GM19025 (cell line): Measurements from ENCODE around the gene TRIM41.

ENCODE experiments used
- ATAC-seq: cut with Tn5 transposase; IDR thresholded peaks from one replicate; pipeline ENCODE4 v1.9.1; 2021; ENCODE audit warnings: mild to moderate bottlenecking, low read depth, moderate library complexity; ENCODE audit not compliant: unreplicated experiment

Gene TRIM41

GRCh38 chr5:181229996-181230395 is 6.9 kb downstream of the TRIM41 start:
- no peak for ATAC-seq

DNA sequence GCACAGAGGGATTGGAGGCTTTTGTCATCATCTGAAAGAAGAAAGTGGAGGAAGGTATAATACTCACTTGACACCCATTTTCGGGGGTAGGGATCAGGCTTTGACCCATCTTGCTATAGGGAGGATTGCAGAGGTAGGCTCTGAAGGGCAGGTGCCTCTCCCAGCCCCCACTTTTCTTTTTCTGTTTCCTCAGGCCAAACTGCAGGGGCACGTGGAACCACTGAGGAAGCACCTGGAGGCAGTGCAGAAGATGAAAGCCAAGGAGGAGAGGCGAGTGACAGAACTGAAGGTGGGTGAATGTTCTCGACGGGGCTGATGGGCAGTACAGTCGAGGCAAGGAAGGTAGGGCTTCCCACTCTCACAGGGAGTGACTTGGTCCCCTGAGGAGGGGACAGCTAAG is 7.5 kb downstream of the TRIM41 start:
- ATAC-seq: no peak

- no peak for ATAC-seq
Observed at GRCh38 chr5:181231432-181231831, 8.4 kb downstream of the TRIM41 start.

GRCh38 chr5:181232593-181232992 is 9.5 kb downstream of the TRIM41 start:
- no peak for ATAC-seq

DNA sequence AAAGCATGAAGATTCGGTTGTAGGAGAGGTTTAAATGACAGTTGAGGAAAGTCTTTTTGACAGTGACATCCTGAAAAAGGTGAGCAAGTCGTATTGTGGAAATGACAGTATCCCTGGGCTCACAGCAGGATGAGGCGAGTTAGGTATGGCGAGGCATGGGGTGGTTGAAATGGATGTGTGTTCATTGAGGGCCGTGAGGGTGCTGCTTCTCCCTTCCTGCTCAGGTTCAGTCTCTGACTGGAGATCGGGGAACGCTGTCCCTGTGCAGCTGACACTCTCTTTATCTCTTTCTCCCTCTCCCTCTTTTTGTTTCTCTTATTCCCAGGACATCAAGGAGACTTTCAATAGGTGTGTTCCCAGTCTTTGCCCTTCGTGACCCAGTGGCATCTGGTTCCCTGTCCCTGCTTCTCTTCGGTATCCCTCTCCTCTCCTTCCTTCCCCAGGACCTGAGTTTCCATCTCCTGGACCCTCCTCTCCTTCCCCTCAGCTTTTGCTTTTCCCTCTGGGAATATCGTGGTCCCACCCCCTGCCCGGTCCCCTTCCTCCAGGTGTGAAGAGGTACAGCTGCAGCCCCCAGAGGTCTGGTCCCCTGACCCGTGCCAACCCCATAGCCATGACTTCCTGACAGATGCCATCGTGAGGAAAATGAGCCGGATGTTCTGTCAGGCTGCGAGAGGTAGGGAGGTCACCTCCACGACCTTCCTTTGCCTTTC is 10.2 kb downstream of the TRIM41 start:
- no peak for ATAC-seq

GRCh38 chr5:181233801-181234454 is 10.8 kb downstream of the TRIM41 start:
- no peak for ATAC-seq

DNA sequence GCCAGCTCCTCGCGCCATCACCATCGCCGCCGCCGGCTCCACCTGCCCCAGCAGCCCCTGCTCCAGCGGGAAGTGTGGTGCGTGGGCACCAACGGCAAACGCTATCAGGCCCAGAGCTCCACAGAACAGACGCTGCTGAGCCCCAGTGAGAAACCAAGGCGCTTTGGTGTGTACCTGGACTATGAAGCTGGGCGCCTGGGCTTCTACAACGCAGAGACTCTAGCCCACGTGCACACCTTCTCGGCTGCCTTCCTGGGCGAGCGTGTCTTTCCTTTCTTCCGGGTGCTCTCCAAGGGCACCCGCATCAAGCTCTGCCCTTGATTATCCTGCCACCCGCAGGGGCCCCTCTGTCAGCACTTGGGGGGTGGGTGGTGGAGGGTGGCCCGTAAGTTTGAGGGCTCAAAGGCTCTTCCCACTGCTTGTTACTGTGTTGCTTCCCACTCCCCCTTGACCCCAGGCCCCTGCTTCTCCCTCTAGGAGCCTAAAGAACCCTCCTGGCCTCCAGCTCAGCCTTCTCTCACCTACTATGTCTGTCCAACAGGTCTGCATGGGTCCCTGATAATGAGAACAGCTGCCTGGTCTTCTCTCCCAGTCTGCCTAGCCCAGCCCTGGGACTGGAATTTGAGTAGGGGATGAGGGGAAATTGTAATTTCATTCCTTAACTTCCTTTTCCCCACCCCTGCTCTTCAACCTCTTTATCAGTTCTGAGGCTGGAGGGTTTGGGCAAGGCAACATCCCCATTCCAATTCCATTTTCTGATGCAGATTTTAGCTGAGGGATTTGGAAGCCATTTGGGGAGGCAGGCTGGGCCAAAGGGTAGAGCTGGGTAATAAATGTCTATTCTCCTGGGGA is 11.6 kb downstream of the TRIM41 start:
- ATAC-seq: no peak

DNA sequence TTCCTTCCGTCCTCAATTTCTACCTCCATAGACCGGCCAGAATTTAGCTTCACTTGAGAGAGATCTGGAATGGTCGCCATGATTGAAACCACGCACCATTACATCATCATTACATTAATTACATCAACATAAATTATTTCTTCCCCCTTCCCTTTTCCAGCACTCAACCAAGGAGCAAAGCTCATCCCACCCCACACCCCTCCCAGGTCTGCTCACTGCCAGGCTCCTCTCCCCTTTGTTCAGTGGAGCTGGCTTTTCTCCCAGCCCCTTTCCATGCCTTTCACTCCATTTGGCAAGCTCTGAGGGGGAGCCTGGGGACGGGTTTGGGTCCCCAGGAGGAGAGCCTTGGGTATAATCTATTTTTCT is 12.2 kb downstream of the TRIM41 start:
- ATAC-seq: no peak

GRCh38 chr5:181235689-181236366 is 12.7 kb downstream of the TRIM41 start:
- ATAC-seq: no peak

GRCh38 chr5:181236471-181236870 is 13.4 kb downstream of the TRIM41 start:
- ATAC-seq: no peak

DNA sequence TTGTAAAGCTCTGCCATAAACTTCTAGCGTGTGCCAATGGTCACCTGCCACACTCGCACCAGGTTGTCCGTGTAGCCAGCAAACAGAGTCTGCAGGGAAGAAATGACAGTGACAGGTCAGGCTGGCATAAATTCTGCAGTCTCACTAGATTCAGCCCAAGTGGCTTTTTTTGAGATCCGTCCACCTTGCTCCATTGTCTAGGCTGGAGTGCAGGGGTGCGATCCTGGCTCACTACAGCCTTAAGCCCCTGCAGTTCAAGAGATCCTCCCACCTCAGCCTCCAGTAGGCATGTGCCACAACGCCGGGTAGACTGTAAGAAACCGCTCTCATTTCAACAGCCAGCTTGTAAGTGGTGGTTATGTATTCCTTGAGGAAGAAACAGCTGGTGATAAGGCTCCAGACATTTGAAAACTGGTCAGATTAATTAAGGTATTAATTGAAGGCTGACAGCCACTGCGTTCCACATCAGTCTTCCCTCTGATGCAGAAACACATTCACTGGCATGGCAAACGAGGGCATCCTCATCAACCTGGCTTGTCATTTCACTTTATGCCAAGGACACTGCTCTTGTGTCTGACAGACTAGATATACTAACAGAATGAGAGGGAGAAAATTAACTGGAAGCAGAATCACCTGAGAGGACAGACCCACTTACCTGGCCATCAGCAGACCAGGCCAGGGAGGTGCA is 14.0 kb downstream of the TRIM41 start:
- no peak for ATAC-seq

DNA sequence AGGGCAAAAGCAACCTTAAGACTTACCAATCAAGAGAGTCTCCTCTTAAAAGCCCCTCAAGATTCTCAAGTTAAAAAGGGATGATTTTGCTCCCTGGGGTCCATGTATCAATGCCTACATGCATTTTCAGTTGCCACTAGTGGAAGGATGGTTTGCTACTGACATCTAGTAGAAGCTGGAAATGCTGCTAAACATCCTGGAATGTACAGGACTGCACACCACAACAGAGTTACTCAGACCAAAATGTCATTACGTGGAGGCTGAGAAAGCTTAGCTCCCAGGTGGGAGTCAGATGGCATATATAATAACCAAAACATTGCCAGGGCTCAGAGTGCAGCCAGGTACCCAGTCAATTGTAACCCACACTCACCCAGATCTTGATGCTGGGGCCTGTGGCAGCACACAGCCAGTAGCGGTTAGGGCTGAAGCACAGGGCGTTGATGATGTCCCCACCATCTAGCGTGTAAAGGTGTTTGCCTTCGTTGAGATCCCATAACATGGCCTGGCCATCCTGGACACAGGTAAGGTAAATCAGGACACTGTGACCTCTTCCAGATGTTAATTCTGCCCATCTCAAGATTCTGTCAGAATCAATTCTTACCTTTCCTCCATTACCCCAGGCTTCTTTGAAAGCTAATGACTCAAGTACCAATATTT is 14.8 kb downstream of the TRIM41 start:
- no peak for ATAC-seq

DNA sequence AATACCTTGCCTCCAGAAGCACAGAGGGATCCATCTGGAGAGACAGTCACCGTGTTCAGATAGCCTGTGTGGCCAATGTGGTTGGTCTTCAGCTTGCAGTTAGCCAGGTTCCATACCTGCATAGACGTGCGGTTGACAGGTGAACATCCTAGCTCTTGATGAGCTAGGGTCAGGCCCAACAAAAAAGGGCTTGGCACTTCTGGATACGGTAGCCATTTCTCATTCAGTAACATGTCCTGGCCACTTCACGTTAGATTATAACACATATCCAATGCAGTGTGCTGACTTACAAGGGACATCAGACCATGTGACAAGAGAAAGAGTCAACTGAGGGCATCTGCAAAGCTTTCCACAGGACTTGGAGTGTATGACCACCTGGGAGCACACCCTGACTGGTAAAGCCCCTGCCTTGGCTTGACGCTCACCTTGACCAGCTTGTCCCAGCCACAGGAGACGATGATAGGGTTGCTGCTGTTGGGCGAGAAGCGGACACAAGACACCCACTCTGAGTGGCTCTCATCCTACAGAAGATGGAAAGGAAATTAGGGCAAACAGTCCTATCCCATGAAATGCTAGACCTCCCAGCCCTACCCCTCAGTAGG is 16.1 kb downstream of the TRIM41 start:
- ATAC-seq: no peak

DNA sequence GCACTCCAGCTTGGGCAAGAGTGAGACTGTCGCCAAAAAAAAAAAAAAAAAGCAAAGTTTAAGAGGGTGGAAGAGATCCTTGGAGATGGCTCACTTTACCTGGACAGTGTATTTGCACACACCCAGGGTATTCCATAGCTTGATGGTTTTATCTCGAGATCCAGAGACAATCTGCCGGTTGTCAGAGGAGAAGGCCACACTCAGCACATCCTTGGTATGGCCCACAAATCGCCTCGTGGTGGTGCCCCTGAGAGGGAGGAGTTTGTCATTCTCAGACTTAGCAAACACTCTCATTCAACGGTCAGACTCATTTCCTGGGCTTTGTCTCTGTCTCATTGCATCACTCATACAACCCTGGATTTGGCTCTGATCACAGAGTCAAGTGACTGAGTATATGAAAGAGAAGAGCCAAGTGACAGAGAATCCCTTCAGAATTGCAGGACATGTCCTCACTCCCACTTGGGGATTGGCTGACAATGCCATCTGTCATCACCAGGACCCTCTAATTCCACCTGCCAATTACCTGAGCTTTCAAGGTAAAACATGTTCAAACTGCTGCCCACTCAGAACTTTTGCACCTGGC is 18.4 kb downstream of the TRIM41 start:
- ATAC-seq: no peak

DNA sequence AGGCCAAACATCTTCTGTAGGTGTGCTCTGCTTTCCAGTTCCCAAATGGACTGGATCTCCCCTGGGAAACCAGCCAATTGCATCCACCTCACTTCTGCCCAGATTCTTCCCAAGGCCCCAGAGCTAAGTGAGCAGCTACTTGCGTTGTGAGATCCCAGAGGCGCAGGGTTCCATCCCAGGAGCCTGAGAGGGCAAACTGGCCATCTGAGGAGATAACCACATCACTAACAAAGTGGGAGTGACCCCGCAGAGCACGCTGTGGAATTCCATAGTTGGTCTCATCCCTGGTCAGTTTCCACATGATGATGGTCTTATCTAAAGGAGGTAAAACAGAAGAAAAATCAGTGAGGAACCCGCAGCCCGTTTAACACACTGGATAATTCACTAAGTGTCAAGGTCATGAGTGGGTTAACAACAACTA is 19.0 kb downstream of the TRIM41 start:
- no peak for ATAC-seq

DNA sequence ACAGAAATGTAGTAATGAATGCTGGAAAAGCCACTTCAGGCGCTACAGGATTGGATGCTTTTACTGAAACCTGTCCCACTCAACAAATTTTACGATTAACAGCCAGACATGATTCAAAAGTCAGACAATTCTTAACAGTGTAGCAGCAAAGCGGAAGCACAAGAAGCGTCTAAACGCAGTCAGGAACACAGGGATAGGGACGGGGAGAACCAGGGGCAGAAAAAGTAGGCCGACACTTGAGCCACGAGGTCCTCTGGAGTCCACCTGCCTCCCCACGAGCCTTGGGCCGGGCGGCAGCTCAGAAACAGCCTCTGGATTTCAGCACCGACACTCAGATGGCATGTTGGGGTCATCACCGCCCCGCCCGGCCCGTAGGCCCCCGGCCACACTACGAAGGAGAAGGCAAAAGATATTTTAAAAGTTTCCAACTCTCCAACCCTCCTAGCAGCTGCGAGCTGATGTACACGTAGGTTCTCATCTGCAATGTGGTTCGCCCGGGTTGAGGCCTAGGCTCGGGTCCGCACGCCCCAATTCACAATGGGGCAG is 20.0 kb downstream of the TRIM41 start:
- no peak for ATAC-seq

DNA sequence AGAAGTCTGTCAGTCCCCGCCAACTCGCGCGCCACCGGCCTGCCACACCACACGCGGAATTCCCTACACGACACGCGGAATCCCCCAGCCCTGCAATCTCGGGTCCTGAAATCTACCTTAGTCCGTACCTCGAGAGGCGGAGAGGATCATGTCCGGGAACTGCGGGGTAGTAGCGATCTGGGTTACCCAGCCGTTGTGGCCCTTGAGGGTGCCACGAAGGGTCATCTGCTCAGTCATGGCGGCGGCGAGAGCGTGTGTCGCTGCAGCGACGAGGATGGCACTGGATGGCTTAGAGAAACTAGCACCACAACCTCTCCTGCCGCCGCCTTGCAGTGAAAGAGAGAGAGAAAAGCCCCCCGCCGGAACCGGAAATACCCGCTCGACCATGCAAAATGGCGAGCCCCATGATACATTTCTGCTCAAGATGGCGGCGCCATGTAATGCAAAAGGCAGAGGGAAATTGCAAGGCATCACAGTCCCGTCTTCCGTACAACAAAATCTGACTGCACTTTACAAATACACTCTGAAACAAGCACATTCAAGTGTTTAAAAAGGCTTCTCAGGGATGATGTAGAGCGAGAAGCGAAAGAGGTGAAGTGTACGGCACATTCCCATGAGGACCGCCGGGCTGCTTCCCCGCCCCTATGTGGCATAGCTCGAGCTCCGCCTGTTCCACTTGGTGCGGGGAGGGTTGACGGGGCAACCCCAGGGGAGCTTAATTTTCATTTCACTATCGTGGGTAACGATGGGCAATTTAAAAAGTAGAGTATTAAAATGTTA is 20.7 kb downstream of the TRIM41 start, which contains the start of gene RACK1:
Gene RACK1, minus strand, starts transcription at position 343 of the 780 bp plus-strand sequence. Its CDS starts 106 bp downstream, at position 237.
- ATAC-seq: peak; percentile 62
